ENCODE results near the gene RASSF5.
A peak's percentile ranks its signal among the peaks of the same experiment; 100 is the strongest.
"Not testable (repeated sequence)": the region's sequence is repeated elsewhere in the genome, so short reads cannot be mapped to it uniquely, and the experiment has no call there.

Gene RASSF5

DNA sequence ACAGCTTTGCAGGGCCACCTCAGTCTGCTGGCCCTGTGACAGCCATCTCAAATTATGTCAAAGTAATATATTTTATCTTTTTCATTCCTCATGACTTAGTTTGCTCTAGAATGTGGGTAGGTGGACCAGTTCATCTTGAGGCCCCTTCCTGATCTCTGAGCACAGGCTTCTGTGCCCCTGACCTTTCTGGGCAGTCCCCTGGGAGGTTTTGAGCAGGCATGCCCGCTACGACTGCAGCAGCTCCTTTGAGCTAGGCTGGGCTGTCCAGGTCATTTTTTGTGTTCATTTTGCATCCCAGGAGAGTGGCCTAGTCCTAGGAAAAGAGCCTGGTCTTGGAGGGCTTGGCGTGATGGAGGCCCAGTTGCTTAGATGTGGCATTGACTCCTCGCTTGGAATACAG, 62.2 kb downstream of the RASSF5 start:
- DNase-seq (ENCODE audit: low spot score) = no peak

DNA sequence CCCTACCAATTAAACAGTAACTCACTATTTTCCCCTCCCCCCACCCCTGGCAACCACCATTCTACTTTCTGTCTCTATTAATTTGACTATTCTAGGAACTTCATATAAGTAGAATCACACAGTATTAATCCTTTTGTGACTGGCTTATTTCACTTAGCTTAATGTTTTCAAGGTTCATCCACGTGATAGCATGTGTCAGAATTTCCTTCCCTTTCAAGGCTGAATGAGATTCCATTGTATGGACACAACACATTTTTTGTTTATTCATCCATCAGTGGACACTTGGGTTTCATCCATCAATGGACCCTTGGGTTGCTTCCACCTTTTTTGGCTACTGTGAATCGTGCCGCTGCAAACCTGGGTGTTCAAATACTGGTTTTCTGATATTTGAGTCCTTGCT, 63.2 kb downstream of the RASSF5 start:
- no peak for DNase-seq (ENCODE audit: low spot score)

DNA sequence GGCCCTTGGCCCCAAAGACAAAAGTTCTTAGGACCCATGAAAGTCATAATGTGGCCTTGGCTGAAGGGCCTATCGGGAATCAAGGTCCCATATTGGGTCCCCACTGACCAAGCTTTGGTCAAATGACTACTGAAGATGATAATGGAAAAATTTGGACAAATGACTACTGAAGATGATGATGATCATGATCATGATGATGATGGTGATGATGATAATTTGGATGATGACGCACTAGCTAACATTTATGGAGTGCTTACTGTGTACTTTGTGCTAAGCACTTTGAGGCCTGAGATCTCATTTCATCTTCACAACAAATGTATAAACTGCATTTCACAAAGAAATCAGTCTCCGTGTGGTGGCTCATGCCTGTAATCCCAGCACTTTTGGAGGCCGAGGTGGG, 65.5 kb downstream of the RASSF5 start:
- DNase-seq (ENCODE audit: low spot score) = no peak

DNA sequence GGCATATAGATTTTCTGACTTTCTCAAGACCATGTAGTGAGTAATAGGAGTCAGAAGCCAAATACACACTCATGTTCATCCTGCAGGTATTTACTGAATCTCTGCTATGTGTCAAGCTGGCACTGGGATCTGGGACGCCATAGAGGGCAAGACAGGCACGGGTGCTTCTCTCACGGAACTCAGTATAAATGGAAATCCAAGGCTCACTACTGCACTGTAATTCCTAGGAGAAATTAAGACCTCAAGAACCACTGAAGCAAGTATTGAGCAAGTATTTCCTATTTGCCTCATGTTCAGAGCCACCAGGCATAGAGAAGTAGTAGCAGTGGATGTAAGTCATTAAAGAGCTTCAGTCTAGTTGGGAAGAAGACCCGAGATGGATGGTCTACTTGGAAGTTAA, 66.0 kb downstream of the RASSF5 start:
- no peak for DNase-seq (ENCODE audit: low spot score)

DNA sequence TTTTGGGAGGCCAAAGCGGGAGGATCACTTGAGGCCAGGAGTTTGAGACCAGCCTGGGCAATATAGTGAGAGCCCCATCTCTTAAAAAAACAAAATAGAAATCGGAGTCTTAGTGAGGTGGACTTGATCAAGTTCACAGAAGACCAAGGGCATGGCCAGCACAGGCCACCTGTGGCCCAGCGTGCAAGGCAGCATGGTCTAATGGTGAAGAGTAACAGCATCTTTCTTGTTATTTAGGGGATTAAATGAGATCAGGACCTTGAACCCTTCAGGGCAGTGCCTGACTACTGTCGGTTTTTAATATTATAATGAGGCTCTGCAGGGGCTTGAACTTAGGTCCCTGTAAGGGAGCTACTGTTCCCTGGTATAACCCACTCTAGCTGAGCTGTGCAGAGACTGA, 66.4 kb downstream of the RASSF5 start:
- DNase-seq (ENCODE audit: low spot score) = no peak

DNA sequence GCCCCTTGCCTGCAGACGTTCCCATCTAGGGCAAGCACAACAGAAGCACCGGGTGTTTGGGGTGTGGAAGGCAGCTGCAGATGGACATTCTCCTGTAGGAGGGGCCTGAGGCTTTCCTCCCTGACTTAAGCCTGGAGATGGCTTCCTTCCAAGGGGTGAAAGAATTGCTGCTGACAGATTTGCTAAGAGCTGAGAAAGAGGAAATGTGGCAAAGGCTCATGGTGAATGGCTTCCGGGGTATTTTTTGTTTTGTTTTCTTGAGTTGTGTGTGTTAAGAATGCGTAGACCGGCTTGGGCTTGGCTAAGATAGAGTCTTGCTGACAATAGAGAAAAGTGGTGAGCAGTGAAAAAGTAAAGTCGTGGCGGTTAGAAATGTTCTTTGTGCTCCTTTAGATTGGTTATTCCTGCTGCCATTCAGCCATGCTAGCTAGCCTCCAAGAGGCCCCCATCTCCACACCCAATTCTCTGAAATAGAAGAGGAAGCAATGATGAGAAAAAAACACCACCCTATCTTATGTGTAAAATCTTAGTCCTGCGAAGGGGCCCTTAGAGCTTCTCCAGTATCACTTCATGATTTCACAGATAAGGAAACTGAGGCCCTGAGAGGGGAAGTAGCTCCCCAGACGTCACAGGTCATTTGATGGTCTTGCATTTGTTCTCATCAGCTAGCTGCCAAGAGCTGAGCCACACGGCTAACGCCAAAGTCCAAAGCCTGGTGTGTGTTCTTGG, 68.0 kb downstream of the RASSF5 start:
- no peak for DNase-seq (ENCODE audit: low spot score)

DNA sequence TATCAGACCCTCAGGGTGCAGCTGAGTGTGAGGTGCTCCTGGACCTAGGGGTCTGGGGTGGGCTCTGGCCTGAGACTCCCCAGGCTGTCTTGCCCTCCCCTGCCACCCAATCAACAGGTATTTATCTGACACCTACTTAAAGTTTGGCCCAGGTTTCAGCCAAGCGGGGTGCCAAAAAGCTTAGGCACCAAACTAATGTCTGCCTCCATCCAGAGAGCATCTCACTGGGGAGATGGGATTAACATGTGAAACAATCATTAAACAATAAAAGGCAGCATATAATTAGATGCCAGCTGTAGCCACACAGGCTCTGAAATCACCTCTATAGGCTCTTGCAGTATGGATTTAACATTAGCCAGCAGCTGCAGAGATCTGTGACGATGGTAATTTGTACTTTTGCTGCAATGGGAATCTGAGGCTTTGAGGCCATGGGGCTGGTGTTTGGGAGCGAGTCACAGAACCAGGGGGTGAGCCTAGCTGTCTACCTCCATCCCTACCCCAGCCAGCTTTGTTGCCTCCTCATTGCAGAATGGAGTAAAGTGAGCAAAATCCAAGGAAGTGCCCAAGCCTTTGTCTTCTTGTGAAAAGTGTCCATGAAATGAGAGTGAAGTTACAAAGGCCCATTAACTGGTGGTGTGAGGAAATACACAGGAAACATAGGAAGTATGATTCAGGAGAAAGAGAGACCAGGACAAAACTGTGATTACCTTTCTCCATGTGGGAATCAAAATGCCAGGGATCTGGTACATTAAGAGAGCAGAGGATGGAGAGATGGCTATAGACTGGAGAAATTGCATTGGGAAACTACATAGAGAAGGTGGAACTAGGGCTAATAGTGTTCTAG, 68.8 kb downstream of the RASSF5 start:
- no peak for DNase-seq (ENCODE audit: low spot score)

DNA sequence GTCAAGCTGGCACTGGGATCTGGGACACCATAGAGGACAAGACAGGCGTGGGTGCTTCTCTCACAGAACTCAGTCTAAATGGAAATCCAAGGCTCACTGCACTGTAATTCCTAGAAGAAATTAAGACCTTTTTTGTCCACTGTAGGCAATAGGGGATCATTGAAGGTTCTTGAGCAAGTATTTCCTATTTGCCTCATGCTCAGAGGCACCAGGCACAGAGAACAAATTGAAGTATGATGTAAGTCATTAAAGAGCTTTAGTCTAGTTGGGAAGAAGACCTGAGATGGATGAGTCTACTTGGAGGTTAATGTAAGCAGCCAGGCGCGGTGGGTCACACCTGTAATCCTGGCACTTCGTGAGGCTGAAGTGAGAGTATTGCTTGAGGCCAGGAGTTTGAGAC, 70.3 kb downstream of the RASSF5 start:
- no peak for DNase-seq (ENCODE audit: low spot score)

DNA sequence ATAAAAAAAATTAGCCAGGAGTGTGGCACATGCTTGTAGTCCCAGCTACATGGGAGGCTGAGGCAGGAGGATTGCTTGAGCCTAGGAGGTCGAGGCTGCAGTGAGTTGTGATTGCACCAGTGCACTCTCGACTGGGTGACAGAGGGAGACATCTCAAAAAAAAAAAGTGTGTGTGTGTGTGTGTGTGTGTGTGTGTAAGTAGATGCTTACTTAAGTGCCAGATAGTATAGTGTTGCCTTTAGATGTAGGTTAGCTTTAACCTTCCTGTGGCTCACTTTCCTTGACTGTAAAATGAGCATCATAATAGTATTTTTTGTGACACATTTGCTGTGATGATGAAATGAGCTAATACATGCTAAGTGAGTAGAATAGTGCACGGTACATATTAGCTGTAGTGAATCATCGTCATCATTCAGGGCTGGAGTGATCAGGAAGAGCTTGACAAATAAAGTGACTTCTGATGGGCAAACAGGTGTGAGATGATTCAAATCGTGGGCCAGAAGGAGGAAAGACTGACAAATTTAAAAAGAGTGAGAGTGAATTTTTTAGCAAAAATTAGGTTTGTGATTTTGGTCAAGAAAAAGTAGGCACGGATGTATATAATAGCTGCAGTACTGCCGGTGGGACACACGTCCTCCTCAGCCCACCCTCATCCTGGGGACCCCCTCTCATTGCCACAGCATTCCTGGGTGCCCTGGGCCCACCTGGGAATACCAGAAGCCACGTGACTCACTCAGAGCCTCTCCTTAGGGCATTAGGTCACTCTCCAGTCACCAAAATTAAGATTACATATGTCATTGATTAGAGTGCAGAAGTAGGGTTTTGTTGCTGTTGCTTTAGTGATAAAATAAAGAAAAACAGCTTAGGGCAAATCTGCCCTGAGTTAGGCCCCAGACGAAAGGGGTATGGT, 71.0 kb downstream of the RASSF5 start:
- DNase-seq (ENCODE audit: low spot score) = peak; percentile 44

DNA sequence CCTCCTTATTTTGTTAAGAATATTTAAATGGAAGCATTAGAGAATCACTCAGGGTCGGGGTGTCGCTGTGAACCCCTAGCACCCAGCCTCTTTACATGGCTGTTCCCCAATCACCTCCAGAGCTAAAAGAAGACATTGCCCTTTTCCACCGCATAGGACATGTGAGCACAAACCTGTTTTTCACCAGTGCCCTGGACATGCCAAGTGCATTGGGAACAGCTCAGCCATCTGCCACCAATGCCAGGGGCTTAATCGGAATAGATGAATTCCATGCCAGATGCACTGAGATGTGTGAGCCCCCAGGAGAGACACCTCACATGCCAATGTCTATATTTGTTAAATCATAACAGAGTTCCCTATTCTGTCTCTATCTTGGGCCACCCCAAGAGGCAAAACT, 71.6 kb downstream of the RASSF5 start:
- no peak for DNase-seq (ENCODE audit: low spot score)

DNA sequence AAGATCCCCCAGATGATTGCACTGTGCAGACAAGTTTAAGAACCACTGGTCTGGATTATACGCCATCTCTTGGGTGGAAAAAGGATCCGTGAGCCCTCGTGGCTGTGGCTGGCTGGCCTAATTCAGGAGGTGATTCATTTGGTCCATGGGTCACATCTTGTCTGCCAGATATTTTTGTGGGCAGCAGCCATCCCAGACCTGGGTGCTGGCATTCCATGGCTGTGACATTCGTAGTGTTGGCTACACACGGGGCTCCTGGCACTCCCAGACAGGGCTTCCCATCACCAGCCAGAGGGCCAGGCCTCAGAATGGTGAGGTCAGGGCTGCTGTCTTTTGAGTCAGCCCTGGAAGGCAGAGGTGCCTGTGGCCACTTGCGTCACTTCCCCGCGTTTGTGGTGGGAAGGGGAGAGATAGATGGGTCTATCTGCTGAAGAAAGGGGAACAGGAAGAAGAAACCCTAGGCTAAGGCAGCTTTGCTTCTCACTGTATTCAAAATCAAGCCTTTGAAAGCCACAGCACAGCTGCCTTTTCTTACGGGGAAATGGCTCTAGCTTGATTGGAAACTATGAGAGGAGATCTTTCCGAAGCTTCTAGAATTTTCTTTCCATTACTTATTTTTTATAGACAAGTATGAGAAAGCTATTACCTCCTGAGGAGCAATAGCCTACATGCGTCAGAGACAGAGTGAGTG, 72.6 kb downstream of the RASSF5 start:
- no peak for DNase-seq (ENCODE audit: low spot score)

DNA sequence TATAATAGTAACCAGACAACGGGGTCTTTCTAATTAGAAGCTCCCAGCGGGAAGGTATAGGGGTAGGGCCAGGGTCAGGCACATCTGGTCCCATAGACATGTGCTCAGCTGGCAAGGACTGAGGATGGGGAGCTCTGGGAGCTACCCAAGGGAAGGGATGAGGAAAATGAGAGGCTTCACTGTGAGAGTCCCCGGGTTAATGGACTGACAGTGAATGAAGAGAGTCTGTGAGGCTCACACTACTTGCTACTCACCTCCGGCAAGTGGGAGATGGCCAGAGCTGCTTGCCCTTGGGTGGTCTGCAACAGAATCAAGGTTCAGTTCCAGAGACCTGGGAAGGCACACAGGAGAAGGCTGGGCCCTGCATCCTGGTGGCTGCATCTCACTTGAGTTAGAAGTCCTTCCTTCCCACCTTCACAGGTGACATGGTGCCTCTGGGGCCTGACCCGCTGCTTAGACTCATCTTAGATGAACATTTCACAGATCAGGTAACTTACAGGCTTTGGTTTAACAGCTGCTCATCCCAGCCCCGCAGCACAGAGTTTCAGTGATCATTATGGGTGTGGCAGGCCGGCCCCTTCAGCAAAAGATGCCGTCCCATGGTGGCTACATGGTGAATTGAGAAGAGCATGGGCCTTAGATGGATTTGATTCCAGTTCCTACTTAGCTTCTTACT, 73.2 kb downstream of the RASSF5 start:
- DNase-seq (ENCODE audit: low spot score) = no peak

DNA sequence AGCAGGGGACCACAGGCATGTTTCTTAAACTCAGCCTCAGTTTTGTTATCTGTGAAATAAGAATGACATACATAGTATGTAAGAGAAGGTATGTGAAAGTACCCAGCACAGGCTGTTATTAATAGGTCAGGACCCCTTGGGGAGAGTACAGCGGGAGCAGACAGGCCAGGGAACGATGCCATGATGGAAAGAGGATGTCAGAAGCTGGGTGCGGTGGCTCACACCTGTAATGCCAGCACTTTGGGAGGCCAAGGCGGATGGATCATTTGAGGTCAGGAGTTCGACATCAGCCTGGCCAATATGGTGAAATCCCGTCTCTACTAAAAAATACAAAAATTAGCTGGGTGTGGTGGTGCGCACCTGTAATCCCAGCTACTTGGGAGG, 73.8 kb downstream of the RASSF5 start:
- DNase-seq (ENCODE audit: low spot score) = not testable (repeated sequence)

DNA sequence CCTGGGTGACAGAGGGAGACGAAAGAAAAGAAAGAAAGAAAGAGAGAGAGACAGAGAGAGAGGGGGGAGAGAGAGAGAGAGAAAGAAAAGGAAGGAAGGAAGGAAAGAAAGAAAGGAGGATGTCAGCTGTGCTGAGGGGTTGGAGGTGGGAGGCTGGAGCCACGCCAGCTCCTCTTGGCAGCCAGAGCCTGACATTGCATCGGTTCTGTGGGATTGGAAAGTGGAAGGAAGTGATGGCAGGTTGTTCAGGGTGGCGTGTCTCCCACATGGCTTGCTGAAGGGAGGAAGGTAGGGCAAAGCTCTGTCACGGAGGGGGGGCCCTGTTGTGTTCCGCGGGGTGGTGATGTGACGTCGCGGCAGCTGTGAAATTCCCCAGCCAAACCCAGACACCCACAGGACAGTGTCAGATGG, 74.2 kb downstream of the RASSF5 start:
- no peak for DNase-seq (ENCODE audit: low spot score)

DNA sequence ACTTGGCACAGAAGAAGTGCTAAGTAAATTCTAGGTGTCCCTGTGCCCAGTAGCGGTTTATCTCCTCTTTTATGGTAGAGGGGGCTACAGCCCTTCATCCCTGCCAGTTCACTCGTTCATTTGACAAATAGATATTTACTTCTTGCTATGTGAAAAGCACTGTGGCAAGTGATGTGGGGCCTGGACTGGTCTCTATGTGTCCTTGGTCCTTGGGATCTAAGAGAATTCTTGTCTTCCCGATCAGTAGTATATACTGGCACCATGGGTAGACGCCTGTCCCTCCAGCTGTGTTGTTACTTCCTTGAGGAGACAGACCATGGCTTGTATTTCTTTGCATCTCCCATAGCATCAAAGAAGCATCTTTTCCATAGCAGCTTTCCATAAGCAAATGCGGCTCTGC, 75.2 kb downstream of the RASSF5 start:
- DNase-seq (ENCODE audit: low spot score) = no peak

DNA sequence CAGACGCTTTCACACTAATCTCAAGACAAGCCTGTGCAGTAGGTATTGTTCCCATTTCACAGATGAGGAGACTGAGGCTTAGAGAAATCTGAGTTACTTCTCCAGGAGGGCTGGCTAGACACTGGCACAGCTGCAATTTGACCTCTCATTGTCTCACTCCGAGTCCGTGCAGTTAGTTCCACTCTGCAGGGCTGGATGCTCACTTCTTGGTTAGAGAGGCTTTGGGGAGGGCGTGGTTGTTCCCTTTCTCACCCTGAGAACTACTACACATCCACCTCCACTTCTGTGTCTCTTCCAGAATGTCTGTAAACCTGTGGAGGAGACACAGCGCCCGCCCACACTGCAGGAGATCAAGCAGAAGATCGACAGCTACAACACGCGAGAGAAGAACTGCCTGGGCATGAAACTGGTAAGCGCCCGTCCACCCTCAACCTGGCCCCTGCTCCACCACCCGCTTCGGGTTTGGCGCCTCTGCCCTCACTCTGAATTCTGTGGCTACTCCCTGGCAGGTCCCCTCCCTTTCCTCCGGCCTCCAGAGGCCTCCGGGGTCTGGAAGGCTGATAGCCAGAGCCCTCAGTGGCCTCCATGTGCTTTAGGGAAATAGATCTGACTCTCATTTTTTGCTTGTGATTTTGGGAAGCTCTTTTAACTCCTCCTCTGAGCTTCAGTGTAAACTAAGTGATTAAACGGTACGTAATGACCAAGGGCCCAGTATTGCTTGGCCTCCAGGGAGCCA, 75.8 kb downstream of the RASSF5 start:
- DNase-seq (ENCODE audit: low spot score) = no peak

DNA sequence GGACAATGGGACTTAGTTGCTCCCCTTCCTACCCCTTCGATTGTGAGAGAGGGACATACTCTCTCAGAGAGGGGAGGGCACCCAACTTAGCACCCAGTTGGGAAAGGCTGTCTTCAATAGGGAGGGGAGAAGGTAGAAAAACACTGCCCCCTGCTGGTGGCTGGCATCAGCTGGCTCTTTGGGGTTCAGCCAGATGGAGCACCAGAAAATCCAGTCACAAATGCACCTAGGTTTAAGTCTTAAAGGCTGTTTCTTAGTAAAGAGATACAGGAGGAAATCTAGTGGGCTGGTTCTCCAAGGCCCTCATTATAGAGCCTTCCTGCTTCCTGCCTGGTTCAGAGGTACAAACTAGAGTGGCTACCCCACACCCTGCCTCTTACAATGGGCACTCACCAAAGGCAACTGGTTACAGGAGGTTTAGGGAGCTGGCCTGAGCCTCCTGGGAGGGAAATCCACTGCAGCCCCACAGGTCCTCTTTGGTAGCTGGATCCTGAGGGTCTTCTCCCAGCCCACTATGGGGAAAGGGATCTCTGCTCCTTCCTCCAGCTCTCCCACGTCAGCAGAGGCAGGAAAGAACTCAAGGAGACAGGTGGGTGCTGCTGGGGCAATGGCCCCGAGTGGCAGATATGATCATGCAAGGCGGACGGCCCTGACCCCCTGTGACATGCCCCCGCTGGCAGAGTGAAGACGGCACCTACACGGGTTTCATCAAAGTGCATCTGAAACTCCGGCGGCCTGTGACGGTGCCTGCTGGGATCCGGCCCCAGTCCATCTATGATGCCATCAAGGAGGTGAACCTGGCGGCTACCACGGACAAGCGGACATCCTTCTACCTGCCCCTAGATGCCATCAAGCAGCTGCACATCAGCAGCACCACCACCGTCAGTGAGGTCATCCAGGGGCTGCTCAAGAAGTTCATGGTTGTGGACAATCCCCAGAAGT, 76.6 kb downstream of the RASSF5 start:
- peak; percentile 50 for DNase-seq (ENCODE audit: low spot score)

DNA sequence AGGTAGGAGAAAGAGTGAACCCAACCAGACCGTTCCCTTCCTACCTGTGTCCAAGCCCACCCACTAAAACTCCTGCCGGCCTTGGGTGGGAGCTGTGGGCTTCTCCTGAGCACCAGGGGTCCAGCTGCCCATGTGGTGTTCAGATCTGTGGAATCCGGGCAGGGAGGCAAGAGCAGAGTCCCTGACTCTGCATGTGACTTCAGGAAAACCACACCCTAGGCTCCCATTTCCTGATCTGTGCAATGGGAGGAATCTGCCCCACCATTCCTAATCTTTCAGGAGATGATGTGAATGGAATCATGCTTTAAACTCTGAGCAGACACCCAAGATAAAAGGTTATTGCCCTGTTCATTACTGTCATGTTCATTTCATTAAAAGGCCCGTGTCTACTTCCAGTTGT, 77.4 kb downstream of the RASSF5 start:
- DNase-seq (ENCODE audit: low spot score) = no peak
